K562 (cell line): ENCODE data around the gene EHBP1. TPM values are rescaled to one million over a fixed set of nuclear protein-coding genes. Genes with fewer than 3 reads are reported as not detected.
A peak's percentile ranks its signal among the peaks of the same experiment; 100 is the strongest.

Experiments used
- ELF2 ChIP-seq: fragments of 250-450 bp; sonication (Bioruptor Pico); IDR thresholded peaks from 2 replicates; pipeline ENCODE4 v1.5.0; 2021; ENCODE audit warnings: mild to moderate bottlenecking
- ETS1 ChIP-seq: conservative IDR thresholded peaks from 2 replicates; pipeline ENCODE4 v1.6.1; 2011; ENCODE audit warnings: low read depth, mild to moderate bottlenecking, low read length; ENCODE audit not compliant: control insufficient read depth
- EWSR1 ChIP-seq: fragments of 450-650 bp; IDR thresholded peaks from 2 replicates; pipeline ENCODE4 v1.6.1; 2018; ENCODE audit warnings: borderline replicate concordance, mild to moderate bottlenecking, low read depth, moderate library complexity; ENCODE audit not compliant: partially characterized antibody
- GATAD2B ChIP-seq: fragments of 450-650 bp; IDR thresholded peaks from 2 replicates; pipeline ENCODE4 v1.6.1; 2017; ENCODE audit warnings: mild to moderate bottlenecking, borderline replicate concordance
- HDAC8 ChIP-seq: fragments of 450-650 bp; IDR thresholded peaks from 2 replicates; pipeline ENCODE4 v1.6.1; 2016; ENCODE audit warnings: mild to moderate bottlenecking, missing genetic modification characterization, moderate library complexity, missing compliant biosample characterization
- HIVEP1 ChIP-seq: fragments of 250-450 bp; sonication (Bioruptor Pico); IDR thresholded peaks from 2 replicates; pipeline ENCODE4 v1.4.0; 2020; ENCODE audit warnings: mild to moderate bottlenecking
- HSF4 ChIP-seq: fragments of 250-450 bp; sonication (Bioruptor Pico); IDR thresholded peaks from 2 replicates; pipeline ENCODE4 v2.1.2; 2022; ENCODE audit warnings: mild to moderate bottlenecking, moderate library complexity, borderline replicate concordance
- IRF1 ChIP-seq: sonication (generic); formaldehyde crosslinking; IDR thresholded peaks from 2 replicates; pipeline ENCODE4 v1.8.0; 2022; ENCODE audit warnings: missing genetic modification reagents, mild to moderate bottlenecking, borderline replicate concordance
- POLR3A ChIP-seq: IDR thresholded peaks from 2 replicates; pipeline ENCODE4 v1.6.1; 2011; ENCODE audit warnings: borderline replicate concordance, mild to moderate bottlenecking, moderate library complexity; ENCODE audit not compliant: insufficient read length, insufficient read depth; ENCODE audit errors: extremely low read depth
- PTTG1 ChIP-seq: fragments of 450-650 bp; IDR thresholded peaks from 2 replicates; pipeline ENCODE4 v1.6.1; 2016; ENCODE audit warnings: low read depth, mild to moderate bottlenecking, missing genetic modification characterization, missing compliant biosample characterization
- RBFOX2 ChIP-seq: fragments of 200-400 bp; formaldehyde crosslinking; IDR thresholded peaks from 2 replicates; pipeline ENCODE4 v1.6.1; 2017; ENCODE audit warnings: low read depth, mild to moderate bottlenecking, low read length, moderate library complexity
- RBM22 ChIP-seq: fragments of 200-400 bp; formaldehyde crosslinking; IDR thresholded peaks from 2 replicates; pipeline ENCODE4 v1.6.1; 2018; ENCODE audit warnings: low read length, low read depth; ENCODE audit not compliant: poor library complexity, severe bottlenecking
- SMAD4 ChIP-seq: fragments of 250-450 bp; sonication (Bioruptor Pico); conservative IDR thresholded peaks from 2 replicates; pipeline ENCODE4 v1.8.0; 2021; ENCODE audit warnings: inconsistent platforms, mild to moderate bottlenecking, moderate library complexity
- SP2 ChIP-seq: IDR thresholded peaks from 2 replicates; pipeline ENCODE4 v1.6.1; 2011; ENCODE audit warnings: mild to moderate bottlenecking, low read depth, low read length, moderate library complexity; ENCODE audit not compliant: poor library complexity, severe bottlenecking; ENCODE audit errors: extremely low read depth
- YBX1 ChIP-seq: fragments of 450-650 bp; IDR thresholded peaks from 2 replicates; pipeline ENCODE4 v1.7.1; 2016; ENCODE audit warnings: mild to moderate bottlenecking
- ZFP36 ChIP-seq: fragments of 150-350 bp; IDR thresholded peaks from 2 replicates; pipeline ENCODE4 v1.6.1; 2018; ENCODE audit warnings: low read length, low read depth; ENCODE audit not compliant: partially characterized antibody
- ZNF121 ChIP-seq: sonication (generic); formaldehyde crosslinking; conservative IDR thresholded peaks from 2 replicates; pipeline ENCODE4 v1.8.0; 2022; ENCODE audit warnings: missing genetic modification reagents
- ZNF134 ChIP-seq: fragments of 250-450 bp; sonication (Bioruptor Pico); conservative IDR thresholded peaks from 2 replicates; pipeline ENCODE4 v1.4.0; 2020
- ZNF518B ChIP-seq: fragments of 250-450 bp; sonication (Bioruptor Pico); IDR thresholded peaks from 2 replicates; pipeline ENCODE4 v1.5.0; 2021; ENCODE audit warnings: mild to moderate bottlenecking, moderate library complexity
- ZNF655 ChIP-seq: fragments of 250-450 bp; sonication (Bioruptor Pico); IDR thresholded peaks from 2 replicates; pipeline ENCODE4 v1.5.0; 2021
- polyA plus RNA-seq, 8 experiments: library from polyadenylated mRNA; depleted of rRNA in 4 of 8; stranded (reverse) in 5 of 8; unstranded in 3 of 8; fragments of >200 nt; fragmentation: Nextera tagmentation in 2 of 8; fragmentation: Illumina TruSeq in 1 of 8; extraction: Ambion mirVana in 2 of 8; extraction: Trizol in 1 of 8; gene quantifications; 2 replicates each; pipeline versions ENCODE4 v1.2.1 to v1.2.3, GENCODE V29; 2011 to 2014; ENCODE audit warnings: inconsistent platforms in 1 of 8, missing spikeins in 1 of 8
- total RNA-seq, 7 experiments: library from RNA; depleted of rRNA in 6 of 7; stranded (reverse); fragments of >200 nt in 6 of 7; fragmentation: Illumina TruSeq in 2 of 7; extraction: Trizol in 2 of 7; gene quantifications; 2 replicates each; pipeline versions ENCODE4 v1.2.1 to v1.2.3, GENCODE V29; 2011 to 2021; ENCODE audit warnings: low replicate concordance in 1 of 7

Gene EHBP1
- total and polyA plus RNA-seq, 9 of the 15 experiments (the other 6 are each of a cell fraction or from before 2014, with no cell fraction given): 8.9 to 26.6 (median 19.3) TPM

- TF ChIP-seq ZNF655: no peak
- TF ChIP-seq ZFP36: no peak
- no peak for TF ChIP-seq YBX1
- no peak for TF ChIP-seq PTTG1 (tag)
- TF ChIP-seq ETS1: no peak
- no peak for TF ChIP-seq POLR3A
- TF ChIP-seq SMAD4 (CRISPR knock-in tag): peak; percentile 17; the same call in 1 of the 2 replicates
- TF ChIP-seq ZNF121 (CRISPR knock-in tag): no peak
- TF ChIP-seq HDAC8 (tag): no peak
- no peak for TF ChIP-seq IRF1 (CRISPR knock-in tag)
- no peak for TF ChIP-seq ELF2 (CRISPR knock-in tag)
- TF ChIP-seq HIVEP1 (CRISPR knock-in tag): no peak
- TF ChIP-seq ZNF518B (CRISPR knock-in tag): no peak
- TF ChIP-seq RBFOX2: peak; percentile 69
- no peak for TF ChIP-seq SP2
- no peak for TF ChIP-seq HSF4 (CRISPR knock-in tag)
- no peak; the same call in 1 of the 2 replicates for TF ChIP-seq GATAD2B
- TF ChIP-seq EWSR1: no peak
- no peak for TF ChIP-seq ZNF134 (CRISPR knock-in tag)
- no peak for TF ChIP-seq RBM22
Observed at GRCh38 chr2:62705859-62706720, 577 bp downstream of the EHBP1 start (continued).
